HAP-1 (cell line): Measurements from ENCODE around the gene CPS1.

Source experiments
- DNase-seq, 2 experiments: peaks; one replicate each; pipeline ENCODE4 v3.0.0-alpha.2; 2016 to 2020; ENCODE audit warnings: low spot score in 2 of 2
- H3K27me3 ChIP-seq: fragments of 250-450 bp; sonication (Bioruptor Pico); 2 replicates; pipeline ENCODE4 v1.5.1; 2020; ENCODE audit warnings: low read depth, mild to moderate bottlenecking, moderate library complexity
- H3K36me3 ChIP-seq: fragments of 250-450 bp; sonication (Bioruptor Pico); replicated peaks from 2 replicates; pipeline ENCODE4 v1.5.1; 2020; ENCODE audit warnings: mild to moderate bottlenecking
- H3K4me1 ChIP-seq: fragments of 250-450 bp; sonication (Bioruptor Pico); 2 replicates; pipeline ENCODE4 v1.5.1; 2020; ENCODE audit warnings: mild to moderate bottlenecking
- H3K4me3 ChIP-seq: fragments of 250-450 bp; sonication (Bioruptor Pico); 2 replicates; pipeline ENCODE4 v1.5.1; 2020; ENCODE audit warnings: mild to moderate bottlenecking, moderate library complexity
- H3K9me3 ChIP-seq: fragments of 250-450 bp; sonication (Bioruptor Pico); 2 replicates; pipeline ENCODE4 v1.5.1; 2020; ENCODE audit warnings: mild to moderate bottlenecking, moderate library complexity
- in situ Hi-C: fragments of 300-500 bp; cut with MboI; formaldehyde crosslinking; loops from 3 replicates; pipeline ENCODE4 v1.14.3; 2020; ENCODE audit warnings: low sequenced_read_pairs, inconsistent platforms, mixed read lengths

Gene CPS1

GRCh38 chr2:210647151-210647550 lies 90.8 kb downstream of the CPS1 start:
- Histone ChIP-seq H3K36me3 (no peaks in the 10 kb centered on the region), H3K4me1 (no peaks in the 10 kb centered on the region), H3K4me3 (no peak overlapping the region), H3K27me3 (no peaks in the 10 kb centered on the region), H3K9me3 (no peaks in the 10 kb centered on the region)
- DNase-seq, result no peak
- in situ Hi-C loops, result no loop called here

GRCh38 chr2:210654091-210654490 lies 97.7 kb downstream of the CPS1 start:
- in situ Hi-C loops, result no loop called here
- Histone ChIP-seq H3K36me3 (no peaks in the 10 kb centered on the region), H3K9me3 (no peaks in the 10 kb centered on the region), H3K27me3 (no peaks in the 10 kb centered on the region), H3K4me1 (no peaks in the 10 kb centered on the region), H3K4me3 (no peak overlapping the region)
- DNase-seq, result no peak

GRCh38 chr2:210655229-210655975 lies 99.0 kb downstream of the CPS1 start:
- in situ Hi-C loops, result no loop called here
- Histone ChIP-seq H3K27me3 (no peaks in the 10 kb centered on the region), H3K36me3 (no peaks in the 10 kb centered on the region), H3K9me3 (no peaks in the 10 kb centered on the region), H3K4me3 (no peak overlapping the region), H3K4me1 (no peaks in the 10 kb centered on the region)
- no peak for DNase-seq

DNA sequence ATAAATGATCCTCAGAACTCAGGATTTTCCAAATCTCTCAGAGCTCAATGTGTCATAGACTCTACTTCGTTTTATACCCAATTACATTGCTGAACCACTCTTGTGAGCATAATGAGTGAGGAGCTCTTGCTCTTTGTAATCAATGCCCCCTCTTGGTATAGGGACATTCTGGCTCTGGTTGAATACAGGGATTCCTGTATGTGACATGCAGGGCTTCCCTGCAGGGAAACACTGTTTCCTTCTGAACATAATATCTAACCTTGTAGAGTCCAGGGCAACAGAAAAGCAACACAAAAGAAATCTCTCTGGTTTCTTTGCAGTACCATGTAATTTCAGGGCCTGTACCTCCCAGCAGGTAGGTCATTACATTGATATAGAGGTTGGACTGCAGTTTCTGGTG lies 101.5 kb downstream of the CPS1 start:
- Histone ChIP-seq H3K36me3 (no peaks in the 10 kb centered on the region), H3K27me3 (no peaks in the 10 kb centered on the region), H3K4me1 (no peaks in the 10 kb centered on the region), H3K9me3 (no peaks in the 10 kb centered on the region), H3K4me3 (no peak overlapping the region)
- in situ Hi-C loops, result no loop called here
- no peak for DNase-seq

- in situ Hi-C loops, result no loop called here
- no peak for DNase-seq
Measured at GRCh38 chr2:210660751-210661150, 104.4 kb downstream of the CPS1 start.

DNA sequence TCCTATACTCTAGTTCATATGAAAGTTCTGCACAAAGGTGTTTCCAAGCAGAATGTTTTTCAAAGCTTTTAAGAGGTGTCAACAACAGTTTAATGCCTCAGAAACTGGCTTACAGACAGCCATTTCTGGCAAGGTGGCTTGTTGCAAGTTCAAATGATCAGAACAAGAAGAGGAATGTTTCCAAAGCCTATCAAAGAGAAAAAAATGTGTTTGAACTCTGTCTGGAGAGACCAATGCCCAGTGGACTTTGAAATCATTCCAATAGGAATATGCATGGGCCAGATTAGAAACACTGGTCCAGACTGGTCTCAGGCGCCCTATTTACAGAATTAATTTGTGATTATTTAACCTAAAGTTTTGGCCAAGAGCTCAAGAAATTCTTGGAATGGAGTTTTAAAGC lies 106.2 kb downstream of the CPS1 start:
- no peak for DNase-seq
- Histone ChIP-seq H3K4me1 (no peaks in the 10 kb centered on the region), H3K4me3 (no peak overlapping the region), H3K27me3 (no peaks in the 10 kb centered on the region), H3K9me3 (no peaks in the 10 kb centered on the region), H3K36me3 (no peaks in the 10 kb centered on the region)
- in situ Hi-C loops, result no loop called here

More at GRCh38 chr2:210660751-210661150, 104.4 kb downstream of the CPS1 start:
- no peak overlapping the region for H3K4me3 ChIP-seq
- H3K36me3 ChIP-seq, result no peaks in the 10 kb centered on the region
- H3K4me1 ChIP-seq, result no peaks in the 10 kb centered on the region
- no peaks in the 10 kb centered on the region for H3K9me3 ChIP-seq
- no peaks in the 10 kb centered on the region for H3K27me3 ChIP-seq

DNA sequence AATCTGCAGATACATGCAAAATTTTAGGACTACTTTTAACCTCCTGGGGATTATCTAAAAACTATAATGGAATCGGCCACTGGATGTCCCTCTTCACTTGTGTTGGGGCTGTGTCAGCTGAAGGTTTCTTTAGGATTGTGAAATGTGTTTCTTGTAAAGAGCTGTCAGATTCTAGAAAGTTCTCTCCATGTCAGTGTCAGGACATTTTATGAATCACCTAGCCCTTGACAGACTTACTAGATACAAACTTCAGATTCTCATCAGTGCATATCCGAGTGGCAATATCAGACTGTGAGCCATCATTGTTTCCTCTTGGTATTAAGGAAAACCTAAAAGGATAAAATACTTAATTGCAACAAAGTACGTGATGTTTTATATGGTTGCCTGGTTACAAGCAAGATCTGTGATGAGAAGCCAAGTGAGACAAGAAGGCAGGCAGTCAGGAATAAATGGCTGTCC lies 107.3 kb downstream of the CPS1 start:
- peak; percentile 23 to 44 for DNase-seq
- H3K36me3 ChIP-seq, result no peaks in the 10 kb centered on the region

GRCh38 chr2:210667711-210668110 lies 111.3 kb downstream of the CPS1 start:
- Histone ChIP-seq H3K27me3 (no peaks in the 10 kb centered on the region), H3K36me3 (no peaks in the 10 kb centered on the region), H3K4me3 (no peak overlapping the region), H3K9me3 (no peaks in the 10 kb centered on the region), H3K4me1 (no peaks in the 10 kb centered on the region)
- in situ Hi-C loops, result no loop called here
- no peak for DNase-seq

More for the DNA sequence above, 107.3 kb downstream of the CPS1 start:
- Histone ChIP-seq H3K4me3 (no peak overlapping the region), H3K27me3 (no peaks in the 10 kb centered on the region), H3K9me3 (no peaks in the 10 kb centered on the region), H3K4me1 (no peaks in the 10 kb centered on the region)
- in situ Hi-C loops, result no loop called here

- in situ Hi-C loops, result no loop called here
Measured at GRCh38 chr2:210671065-210671464, 114.7 kb downstream of the CPS1 start.

GRCh38 chr2:210673117-210673516 lies 116.7 kb downstream of the CPS1 start:
- no peaks in the 10 kb centered on the region for H3K9me3 ChIP-seq
- in situ Hi-C loops, result no loop called here

More at GRCh38 chr2:210671065-210671464, 114.7 kb downstream of the CPS1 start:
- Histone ChIP-seq H3K36me3 (no peaks in the 10 kb centered on the region), H3K9me3 (no peaks in the 10 kb centered on the region), H3K27me3 (no peaks in the 10 kb centered on the region), H3K4me3 (no peak overlapping the region), H3K4me1 (no peaks in the 10 kb centered on the region)
- DNase-seq, result no peak

GRCh38 chr2:210676067-210676466 lies 119.7 kb downstream of the CPS1 start:
- Histone ChIP-seq H3K27me3 (no peaks in the 10 kb centered on the region), H3K9me3 (no peaks in the 10 kb centered on the region), H3K4me3 (no peak overlapping the region), H3K36me3 (no peaks in the 10 kb centered on the region), H3K4me1 (no peaks in the 10 kb centered on the region)
- no peak for DNase-seq
- in situ Hi-C loops, result no loop called here

More at GRCh38 chr2:210673117-210673516, 116.7 kb downstream of the CPS1 start:
- no peak for DNase-seq
- H3K27me3 ChIP-seq, result no peaks in the 10 kb centered on the region
- no peaks in the 10 kb centered on the region for H3K4me1 ChIP-seq
- no peaks in the 10 kb centered on the region for H3K36me3 ChIP-seq
- H3K4me3 ChIP-seq, result no peak overlapping the region

DNA sequence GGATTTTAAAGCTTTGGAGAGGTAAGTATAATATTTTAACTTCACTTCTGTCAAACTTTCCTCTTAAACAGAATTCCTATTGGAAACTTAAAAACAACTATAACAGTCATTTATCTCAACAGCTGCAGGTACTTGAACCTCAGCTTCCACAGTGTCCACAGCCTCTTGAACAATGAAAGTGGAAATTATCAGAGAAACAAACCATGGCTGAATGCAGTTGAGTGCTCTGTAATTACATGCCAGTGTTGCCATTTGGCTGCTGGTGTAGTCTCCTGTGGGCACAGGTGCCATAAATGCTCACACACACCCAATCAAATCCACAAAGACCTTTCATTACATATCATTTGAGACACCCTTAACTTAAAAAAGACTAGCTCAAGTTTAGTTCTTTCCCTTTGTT lies 125.1 kb downstream of the CPS1 start:
- no peak for DNase-seq
- in situ Hi-C loops, result no loop called here
- Histone ChIP-seq H3K27me3 (no peaks in the 10 kb centered on the region), H3K9me3 (no peaks in the 10 kb centered on the region), H3K36me3 (no peaks in the 10 kb centered on the region), H3K4me3 (no peak overlapping the region), H3K4me1 (no peaks in the 10 kb centered on the region)

- in situ Hi-C loops, result no loop called here
- Histone ChIP-seq H3K27me3 (no peaks in the 10 kb centered on the region), H3K4me3 (no peak overlapping the region), H3K4me1 (no peaks in the 10 kb centered on the region), H3K9me3 (no peaks in the 10 kb centered on the region), H3K36me3 (no peaks in the 10 kb centered on the region)
- no peak for DNase-seq
Measured at GRCh38 chr2:210686401-210686800, 130.0 kb downstream of the CPS1 start.

DNA sequence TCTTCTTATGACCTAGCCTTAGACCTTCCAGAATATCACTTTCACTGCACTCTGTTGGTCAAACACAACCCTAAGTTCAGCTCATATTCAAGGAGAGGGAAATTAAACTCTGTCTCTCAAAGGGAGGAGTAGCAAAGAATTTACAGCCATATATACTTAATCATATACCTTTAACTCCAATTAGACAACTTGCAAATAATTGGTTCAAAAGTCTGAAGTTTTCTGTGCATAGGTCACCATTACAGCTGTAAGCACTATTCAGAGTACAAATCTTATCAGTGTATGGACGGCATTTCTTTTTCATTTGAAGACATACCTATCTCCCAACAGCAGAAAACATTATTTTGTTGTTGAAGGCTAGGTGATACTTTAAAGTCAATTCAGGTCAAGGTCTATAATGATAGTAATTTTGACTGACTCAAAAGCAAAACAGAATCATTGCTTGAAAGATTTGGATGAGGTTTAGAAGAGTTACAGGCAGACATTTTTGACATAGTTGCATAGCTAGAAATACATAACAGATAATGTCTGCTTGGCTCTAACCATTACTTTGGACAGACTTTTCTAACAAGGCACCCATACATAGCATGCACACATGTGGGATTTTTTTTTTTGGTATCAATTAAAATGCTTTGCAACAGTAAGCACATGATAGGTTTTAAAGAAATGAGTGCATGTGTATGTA lies 131.5 kb downstream of the CPS1 start:
- Histone ChIP-seq H3K9me3 (no peaks in the 10 kb centered on the region), H3K27me3 (no peaks in the 10 kb centered on the region), H3K4me3 (no peak overlapping the region), H3K4me1 (no peaks in the 10 kb centered on the region), H3K36me3 (no peaks in the 10 kb centered on the region)
- in situ Hi-C loops, result no loop called here
- DNase-seq, result no peak
